Muscle layer of colon (tissue), 2 donors: Measurements from ENCODE around the gene IKZF2.
"Not testable (repeated sequence)": the region's sequence is repeated elsewhere in the genome, so short reads cannot be mapped to it uniquely, and the experiment has no call there.

Experiments
- H3K27ac ChIP-seq: one replicate; pipeline ENCODE4 v1.7.0; 2013; ENCODE audit warnings: low read depth, mild to moderate bottlenecking, low read length, moderate library complexity
- H3K27me3 ChIP-seq, 2 donors: one replicate each; pipeline ENCODE4 v1.7.0; 2013; ENCODE audit warnings: low read length in 2 of 2, mild to moderate bottlenecking in 2 of 2; ENCODE audit not compliant: insufficient read depth in 2 of 2, control insufficient read depth in 1 of 2
- H3K36me3 ChIP-seq: one replicate; pipeline ENCODE4 v1.7.0; 2013; ENCODE audit warnings: mild to moderate bottlenecking, low read length; ENCODE audit not compliant: insufficient read depth
- H3K4me1 ChIP-seq: one replicate; pipeline ENCODE4 v1.7.0; 2013; ENCODE audit warnings: mild to moderate bottlenecking, low read length; ENCODE audit not compliant: insufficient read depth
- H3K4me3 ChIP-seq, 2 donors: one replicate each; pipeline ENCODE4 v1.7.0; 2013; ENCODE audit warnings: low read length in 2 of 2, low read depth in 1 of 2, mild to moderate bottlenecking in 1 of 2, moderate library complexity in 1 of 2
- H3K9ac ChIP-seq: one replicate; pipeline ENCODE4 v1.7.0; 2013; ENCODE audit warnings: low read length
- H3K9me3 ChIP-seq: one replicate; pipeline ENCODE4 v1.7.0; 2013; ENCODE audit warnings: mild to moderate bottlenecking, low read length
- donor health status: abdominal sarcoma.
- donor health status: Adenocarcinoma of cecum.

Gene IKZF2

GRCh38 chr2:213021971-213022899 lies 129.2 kb downstream of the IKZF2 start:
- H3K27ac ChIP-seq, result no peak overlapping the region
- H3K9me3 ChIP-seq, result no peaks in the 10 kb centered on the region
- H3K36me3 ChIP-seq, result no peaks in the 10 kb centered on the region
- no peak overlapping the region for H3K9ac ChIP-seq
- no peaks in the 10 kb centered on the region for H3K27me3 ChIP-seq
- H3K4me1 ChIP-seq, result no peaks in the 10 kb centered on the region
- no peak overlapping the region for H3K4me3 ChIP-seq

GRCh38 chr2:213020913-213021312 lies 130.5 kb downstream of the IKZF2 start:
- H3K9ac ChIP-seq, H3K9me3 ChIP-seq, H3K36me3 ChIP-seq, H3K4me1 ChIP-seq, H3K27ac ChIP-seq, H3K4me3 ChIP-seq, H3K27me3 ChIP-seq: not testable (repeated sequence)

GRCh38 chr2:213020268-213020667 lies 131.1 kb downstream of the IKZF2 start:
- Histone ChIP-seq H3K4me1 (no peaks in the 10 kb centered on the region), H3K4me3 (no peak overlapping the region), H3K36me3 (no peaks in the 10 kb centered on the region), H3K27ac (no peak overlapping the region), H3K27me3 (no peaks in the 10 kb centered on the region), H3K9ac (no peak overlapping the region), H3K9me3 (no peaks in the 10 kb centered on the region)

- no peak overlapping the region for H3K9ac ChIP-seq
- no peaks in the 10 kb centered on the region for H3K4me1 ChIP-seq
- H3K4me3 ChIP-seq, result no peak overlapping the region
- H3K27ac ChIP-seq, result no peak overlapping the region
- H3K27me3 ChIP-seq, result no peaks in the 10 kb centered on the region
- no peaks in the 10 kb centered on the region for H3K9me3 ChIP-seq
- no peaks in the 10 kb centered on the region for H3K36me3 ChIP-seq
Measured at GRCh38 chr2:213019368-213019767, 132.0 kb downstream of the IKZF2 start.

GRCh38 chr2:213018340-213018901 lies 133.0 kb downstream of the IKZF2 start:
- Histone ChIP-seq H3K27me3 (no peaks in the 10 kb centered on the region), H3K36me3 (no peaks in the 10 kb centered on the region), H3K27ac (no peak overlapping the region), H3K4me3 (no peak overlapping the region), H3K9me3 (no peaks in the 10 kb centered on the region), H3K4me1 (no peaks in the 10 kb centered on the region), H3K9ac (no peak overlapping the region)

- Histone ChIP-seq H3K36me3 (no peaks in the 10 kb centered on the region), H3K9ac (no peak overlapping the region), H3K27ac (no peak overlapping the region), H3K27me3 (no peaks in the 10 kb centered on the region), H3K9me3 (no peaks in the 10 kb centered on the region), H3K4me1 (no peaks in the 10 kb centered on the region), H3K4me3 (no peak overlapping the region)
Measured at GRCh38 chr2:213017404-213017803, 134.0 kb downstream of the IKZF2 start.

- H3K4me3 ChIP-seq, result no peak overlapping the region
- H3K9ac ChIP-seq, result no peak overlapping the region
- no peaks in the 10 kb centered on the region for H3K36me3 ChIP-seq
- no peak overlapping the region for H3K27ac ChIP-seq
- H3K4me1 ChIP-seq, result no peaks in the 10 kb centered on the region
- no peaks in the 10 kb centered on the region for H3K9me3 ChIP-seq
- no peaks in the 10 kb centered on the region for H3K27me3 ChIP-seq
Measured at GRCh38 chr2:213016984-213017351, 134.4 kb downstream of the IKZF2 start.

- Histone ChIP-seq H3K27ac (no peak overlapping the region), H3K4me1 (no peaks in the 10 kb centered on the region), H3K9me3 (no peaks in the 10 kb centered on the region)
Measured at GRCh38 chr2:213016166-213016983, 135.0 kb downstream of the IKZF2 start.

GRCh38 chr2:213015387-213016165 lies 135.8 kb downstream of the IKZF2 start:
- Histone ChIP-seq H3K4me1 (no peaks in the 10 kb centered on the region), H3K27ac (no peak overlapping the region), H3K27me3 (no peaks in the 10 kb centered on the region), H3K9me3 (no peaks in the 10 kb centered on the region), H3K9ac (no peak overlapping the region), H3K36me3 (no peaks in the 10 kb centered on the region), H3K4me3 (no peak overlapping the region)

More at GRCh38 chr2:213016166-213016983, 135.0 kb downstream of the IKZF2 start:
- Histone ChIP-seq H3K36me3 (no peaks in the 10 kb centered on the region), H3K27me3 (no peaks in the 10 kb centered on the region), H3K9ac (no peak overlapping the region), H3K4me3 (no peak overlapping the region)

GRCh38 chr2:213013979-213014378 lies 137.4 kb downstream of the IKZF2 start:
- Histone ChIP-seq H3K27ac (no peak overlapping the region), H3K36me3 (no peaks in the 10 kb centered on the region), H3K4me3 (no peak overlapping the region), H3K4me1 (no peaks in the 10 kb centered on the region), H3K27me3 (no peaks in the 10 kb centered on the region), H3K9ac (no peak overlapping the region), H3K9me3 (no peaks in the 10 kb centered on the region)

GRCh38 chr2:213011505-213011904 lies 139.9 kb downstream of the IKZF2 start:
- H3K4me3 ChIP-seq, result no peak overlapping the region
- H3K4me1 ChIP-seq, result no peaks in the 10 kb centered on the region
- H3K9ac ChIP-seq, result no peak overlapping the region
- no peak overlapping the region for H3K27ac ChIP-seq
- H3K9me3 ChIP-seq, result no peaks in the 10 kb centered on the region
- no peaks in the 10 kb centered on the region for H3K27me3 ChIP-seq
- no peaks in the 10 kb centered on the region for H3K36me3 ChIP-seq
